ENCODE results near the gene CNPY4.

Gene CNPY4

DNA sequence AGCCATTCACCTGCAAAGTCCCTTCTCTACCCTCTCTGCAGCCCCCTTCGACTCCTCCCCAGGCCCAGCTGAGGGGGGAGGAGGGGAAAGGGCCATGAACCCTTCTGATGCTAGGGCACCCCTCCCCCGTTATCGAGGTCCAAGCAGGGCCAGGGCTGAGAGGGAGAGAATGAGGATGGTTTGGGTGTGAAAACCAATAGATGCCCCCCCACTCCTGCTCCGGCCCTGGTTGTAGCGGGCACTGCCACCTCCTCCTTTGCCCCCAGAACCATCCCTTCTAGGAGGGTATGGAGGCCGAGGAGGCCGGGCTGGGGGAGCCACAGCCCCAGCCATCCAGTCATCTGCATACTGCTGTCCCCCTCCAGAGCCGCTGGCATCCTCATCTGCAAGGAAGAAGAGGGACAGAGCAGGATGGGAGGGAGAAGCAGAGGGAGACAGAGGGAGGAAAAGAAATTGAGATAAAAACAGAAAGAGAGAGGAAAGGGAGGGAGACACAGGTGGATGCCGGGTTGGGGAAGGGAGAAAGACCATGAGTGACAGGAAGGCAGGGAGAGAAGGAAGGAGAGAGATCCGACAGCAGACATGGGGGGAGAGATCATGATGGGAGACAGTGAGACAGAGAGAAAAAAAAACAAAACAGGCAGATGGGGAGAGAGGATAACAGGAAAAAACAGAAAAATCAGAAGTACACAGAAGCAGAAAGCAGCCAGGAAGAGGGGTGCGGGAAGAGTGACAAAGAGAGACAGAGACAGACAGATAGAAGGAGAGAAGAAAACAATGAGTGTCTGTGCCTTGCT is 50.9 kb downstream of the CNPY4 start:
- no peak for DNase-seq

DNA sequence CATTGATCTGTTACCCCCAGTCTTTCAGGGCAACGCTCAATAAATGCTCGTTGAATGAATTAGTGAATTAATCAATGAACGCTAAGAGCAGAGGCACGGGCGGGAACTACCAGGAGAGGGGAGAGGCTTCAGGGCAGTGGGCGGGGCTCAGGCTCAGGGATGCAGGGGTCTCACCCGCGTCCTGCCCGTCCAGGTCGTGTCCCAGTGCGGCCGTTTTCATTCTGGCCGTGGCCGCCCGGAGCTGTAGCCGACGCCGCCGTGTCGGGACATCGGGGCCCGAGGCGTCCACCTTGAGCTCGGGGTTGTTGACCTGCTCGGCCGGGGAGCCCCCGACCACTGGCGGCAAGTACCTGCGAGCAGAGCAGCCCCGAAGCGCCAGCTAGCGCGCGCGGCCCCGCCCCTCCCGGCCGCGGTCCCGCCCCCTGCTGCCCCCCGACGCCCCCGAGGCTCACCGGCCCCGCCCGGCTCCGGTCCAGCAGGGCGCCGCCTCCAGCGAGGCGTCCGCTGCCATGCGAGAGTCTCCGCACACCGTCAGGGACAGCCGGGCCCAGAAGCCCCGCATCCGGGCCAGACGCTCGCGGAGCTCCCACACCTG is 51.8 kb downstream of the CNPY4 start:
- DNase-seq, result no peak

DNA sequence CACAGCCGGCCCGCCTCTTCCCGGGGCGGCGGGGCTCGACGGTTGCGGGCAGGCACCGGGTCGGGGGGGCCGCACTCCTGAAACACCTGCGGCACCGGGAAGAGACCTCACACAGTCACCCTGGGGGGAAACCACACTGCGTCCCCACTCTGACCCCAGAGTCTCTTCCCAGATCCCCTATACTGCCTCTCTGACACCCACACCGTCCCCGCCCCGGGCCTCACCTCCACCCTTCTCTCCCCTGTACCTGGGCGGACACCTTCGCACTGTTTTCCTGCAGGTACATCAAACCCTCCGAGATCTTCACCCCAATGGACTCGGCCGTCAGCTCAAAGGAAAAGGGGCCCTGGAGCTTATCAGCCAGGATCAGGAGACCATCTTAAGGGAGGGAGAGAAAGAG is 52.4 kb downstream of the CNPY4 start:
- no peak for DNase-seq

DNA sequence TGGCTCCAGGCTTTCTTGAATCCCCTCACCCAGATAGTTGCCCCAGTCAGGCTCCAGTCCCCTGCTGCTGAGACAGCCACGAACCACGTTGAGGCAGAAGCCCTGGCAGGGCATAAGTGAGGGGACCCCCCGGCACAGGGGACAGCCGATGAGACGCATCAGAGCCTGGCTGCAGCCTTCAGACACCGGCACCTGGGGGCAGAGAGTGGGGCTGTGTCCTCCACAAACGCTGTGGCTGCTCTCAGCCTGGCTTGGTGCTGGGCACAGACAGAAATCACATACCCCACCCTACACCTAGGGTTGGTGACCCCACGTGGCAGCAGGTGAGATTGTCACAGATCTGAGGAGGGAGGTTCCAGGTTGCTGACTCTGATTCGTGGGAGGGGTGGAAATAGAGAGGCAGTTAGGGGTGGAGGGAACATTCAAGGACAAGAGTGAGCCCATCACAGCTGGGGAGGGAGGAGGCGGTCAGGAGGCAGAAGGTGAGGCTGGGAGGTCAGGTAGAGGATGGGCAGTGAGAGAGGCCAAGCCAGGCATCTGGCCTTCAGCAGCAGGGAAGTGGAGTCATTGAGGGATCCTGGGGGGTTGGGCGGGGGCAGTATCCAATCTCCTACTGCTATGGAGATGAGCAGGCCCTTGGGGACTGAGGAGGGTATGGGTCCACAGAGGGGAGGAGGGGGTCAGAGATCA is 54.5 kb downstream of the CNPY4 start:
- DNase-seq, result no peak

DNA sequence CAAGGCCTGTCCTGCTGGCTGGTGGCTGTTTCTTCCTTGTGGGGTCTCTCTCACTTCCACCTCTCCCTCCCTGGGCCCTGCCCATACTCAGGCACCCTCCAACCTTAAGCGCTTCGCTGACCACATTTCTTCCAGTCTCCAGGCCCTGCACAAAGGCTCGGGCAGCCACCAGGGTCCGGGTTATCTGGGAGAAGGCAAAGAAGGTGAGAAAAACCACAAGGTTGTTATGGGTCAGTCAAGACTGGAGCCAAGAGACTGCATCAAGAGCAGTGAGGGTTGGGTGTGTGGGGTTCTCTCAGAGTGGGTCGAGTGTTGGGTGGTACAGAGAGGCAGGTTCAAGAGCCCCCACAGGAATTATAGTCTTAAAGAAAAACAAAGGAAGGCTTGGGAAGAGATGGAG is 55.1 kb downstream of the CNPY4 start:
- DNase-seq, result no peak

Data from NCI-H510A (cell line).